ENCODE data around the gene ENOX1. TPM values are rescaled to one million over a fixed set of nuclear protein-coding genes. Genes with fewer than 3 reads are reported as not detected.

Gene ENOX1
- polyA plus RNA-seq, 1 donor (not counting 4 experiments of a cell fraction or from before 2014, with no cell fraction given), result 1.1 TPM

- H3K4me2 ChIP-seq (ENCODE audit: control insufficient read depth, extremely low read depth, insufficient read depth, low read depth, low read length), result no peak overlapping the region
- DNase-seq (ENCODE audit: low read depth, low spot score) (no peak), FAIRE-seq (no peak)
- TF ChIP-seq, protein P1, sequence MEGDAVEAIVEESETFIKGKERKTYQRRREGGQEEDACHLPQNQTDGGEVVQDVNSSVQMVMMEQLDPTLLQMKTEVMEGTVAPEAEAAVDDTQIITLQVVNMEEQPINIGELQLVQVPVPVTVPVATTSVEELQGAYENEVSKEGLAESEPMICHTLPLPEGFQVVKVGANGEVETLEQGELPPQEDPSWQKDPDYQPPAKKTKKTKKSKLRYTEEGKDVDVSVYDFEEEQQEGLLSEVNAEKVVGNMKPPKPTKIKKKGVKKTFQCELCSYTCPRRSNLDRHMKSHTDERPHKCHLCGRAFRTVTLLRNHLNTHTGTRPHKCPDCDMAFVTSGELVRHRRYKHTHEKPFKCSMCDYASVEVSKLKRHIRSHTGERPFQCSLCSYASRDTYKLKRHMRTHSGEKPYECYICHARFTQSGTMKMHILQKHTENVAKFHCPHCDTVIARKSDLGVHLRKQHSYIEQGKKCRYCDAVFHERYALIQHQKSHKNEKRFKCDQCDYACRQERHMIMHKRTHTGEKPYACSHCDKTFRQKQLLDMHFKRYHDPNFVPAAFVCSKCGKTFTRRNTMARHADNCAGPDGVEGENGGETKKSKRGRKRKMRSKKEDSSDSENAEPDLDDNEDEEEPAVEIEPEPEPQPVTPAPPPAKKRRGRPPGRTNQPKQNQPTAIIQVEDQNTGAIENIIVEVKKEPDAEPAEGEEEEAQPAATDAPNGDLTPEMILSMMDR (optimal IDR thresholded peaks at IDR 0.05 in 1 of 3, IDR thresholded peaks at IDR 0.05 in 1 of 3, conservative IDR thresholded peaks at IDR 0.05 in 1 of 3; ENCODE audit: extremely low read depth in 1 of 3, insufficient read depth in 2 of 3, low read length in 3 of 3), result no peak
- no peak for TF ChIP-seq EZH2 (IDR thresholded peaks at IDR 0.05; ENCODE audit: low read length)
- no peak overlapping the region for H2AFZ ChIP-seq (ENCODE audit: control insufficient read depth, low read length)
- dilution Hi-C loops (cut with MboI; ENCODE audit: extremely low pct_ligation_motif_present, low sequenced_read_pairs), result no loop called here
- H4K20me1 ChIP-seq (ENCODE audit: control insufficient read depth, extremely low read depth, insufficient read depth, low read length), result no peaks in the 10 kb centered on the region
- no peak overlapping the region for H3K9ac ChIP-seq (ENCODE audit: control insufficient read depth, extremely low read depth, insufficient read depth, low read length)
- no peak overlapping the region for H3K4me3 ChIP-seq (ENCODE audit: control insufficient read depth in 2 of 3, extremely low read depth in 1 of 3, insufficient read depth in 2 of 3, low read depth in 1 of 3, low read length in 3 of 3)
- no peaks in the 10 kb centered on the region for H3K27me3 ChIP-seq (ENCODE audit: control insufficient read depth, extremely low read depth, insufficient read depth, low read length)
- H3K9me1 ChIP-seq (ENCODE audit: control insufficient read depth, extremely low read depth, insufficient read depth, low read length), result no peaks in the 10 kb centered on the region
- H3K79me2 ChIP-seq (ENCODE audit: control insufficient read depth, insufficient read depth, low read length), result no peaks in the 10 kb centered on the region
- no peaks in the 10 kb centered on the region for H3K4me1 ChIP-seq (ENCODE audit: control insufficient read depth, extremely low read depth, insufficient read depth, low read length)
- no peaks in the 10 kb centered on the region for H3K36me3 ChIP-seq (ENCODE audit: control insufficient read depth in 2 of 2, extremely low read depth in 1 of 2, insufficient read depth in 2 of 2, low read length in 2 of 2)
- no peaks in the 10 kb centered on the region for H3K9me3 ChIP-seq (ENCODE audit: control insufficient read depth, low read depth, low read length)
- no peak overlapping the region for H3K27ac ChIP-seq (ENCODE audit: control insufficient read depth, insufficient read depth, low read length)
These were observed 299.3 kb downstream of the ENOX1 start for GRCh38 chr13:43487461-43487860.

DNA sequence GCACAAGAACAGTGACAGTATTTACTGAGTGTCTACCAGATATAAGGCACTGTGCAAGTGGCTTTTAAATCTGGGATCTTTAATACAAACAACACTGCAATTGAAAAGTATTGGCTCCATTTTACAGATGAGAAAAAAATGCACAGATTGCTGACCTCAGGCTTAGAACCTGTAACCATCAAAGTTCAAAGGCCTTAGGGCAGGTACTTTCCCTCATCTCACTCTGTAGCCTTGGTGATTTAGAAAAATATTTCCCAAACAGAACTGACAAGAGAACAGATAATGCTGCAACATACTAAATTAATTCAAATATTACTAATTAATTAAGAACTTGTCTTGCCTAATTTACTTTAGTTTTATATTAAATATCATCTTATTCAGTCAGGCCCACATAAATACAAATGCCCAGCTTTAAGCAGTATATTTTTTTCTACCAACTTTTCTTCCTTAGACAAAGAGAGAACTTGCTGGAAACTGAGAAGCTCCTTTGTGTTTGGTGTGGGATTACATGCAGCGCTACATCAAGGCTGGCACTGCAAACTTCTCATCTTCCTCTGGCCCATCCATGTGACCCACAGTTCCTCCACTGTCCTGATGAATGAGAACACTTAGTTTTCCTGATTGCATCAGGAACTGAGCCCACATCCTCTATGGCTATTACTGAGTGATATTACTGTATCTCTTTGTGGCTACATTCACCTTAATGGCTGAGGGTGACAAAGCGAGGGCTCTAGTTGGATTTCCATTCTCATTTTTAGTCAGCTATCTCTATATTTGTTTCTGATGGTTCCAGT, 302.1 kb downstream of the ENOX1 start:
- Histone ChIP-seq H3K79me2 (ENCODE audit: control insufficient read depth, insufficient read depth, low read length) (no peaks in the 10 kb centered on the region), H3K4me3 (ENCODE audit: control insufficient read depth in 2 of 3, extremely low read depth in 1 of 3, insufficient read depth in 2 of 3, low read depth in 1 of 3, low read length in 3 of 3) (no peak overlapping the region), H3K4me1 (ENCODE audit: control insufficient read depth, extremely low read depth, insufficient read depth, low read length) (no peaks in the 10 kb centered on the region), H3K27me3 (ENCODE audit: control insufficient read depth, extremely low read depth, insufficient read depth, low read length) (no peaks in the 10 kb centered on the region), H3K9ac (ENCODE audit: control insufficient read depth, extremely low read depth, insufficient read depth, low read length) (no peak overlapping the region), H3K27ac (ENCODE audit: control insufficient read depth, insufficient read depth, low read length) (no peak overlapping the region), H3K36me3 (ENCODE audit: control insufficient read depth in 2 of 2, extremely low read depth in 1 of 2, insufficient read depth in 2 of 2, low read length in 2 of 2) (no peaks in the 10 kb centered on the region), H3K9me1 (ENCODE audit: control insufficient read depth, extremely low read depth, insufficient read depth, low read length) (no peaks in the 10 kb centered on the region), H3K4me2 (ENCODE audit: control insufficient read depth, extremely low read depth, insufficient read depth, low read depth, low read length) (no peak overlapping the region), H4K20me1 (ENCODE audit: control insufficient read depth, extremely low read depth, insufficient read depth, low read length) (no peaks in the 10 kb centered on the region), H2AFZ (ENCODE audit: control insufficient read depth, low read length) (no peak overlapping the region), H3K9me3 (ENCODE audit: control insufficient read depth, low read depth, low read length) (no peaks in the 10 kb centered on the region)
- TF ChIP-seq, protein P1 (optimal IDR thresholded peaks at IDR 0.05 in 1 of 3, IDR thresholded peaks at IDR 0.05 in 1 of 3, conservative IDR thresholded peaks at IDR 0.05 in 1 of 3; ENCODE audit: extremely low read depth in 1 of 3, insufficient read depth in 2 of 3, low read length in 3 of 3), result no peak
- no peak for TF ChIP-seq EZH2 (IDR thresholded peaks at IDR 0.05; ENCODE audit: low read length)
- FAIRE-seq (no peak), DNase-seq (ENCODE audit: low read depth, low spot score) (no peak)
- dilution Hi-C loops (cut with MboI; ENCODE audit: extremely low pct_ligation_motif_present, low sequenced_read_pairs), result no loop called here

Data from keratinocyte (primary cell).